GM18511 (cell line): ENCODE measurements around the gene PGBD4.
A peak's percentile ranks its signal among the peaks of the same experiment; 100 is the strongest.

ENCODE experiments used
- ATAC-seq: cut with Tn5 transposase; IDR thresholded peaks from one replicate; pipeline ENCODE4 v1.9.1; 2021; ENCODE audit warnings: mild to moderate bottlenecking, moderate library complexity; ENCODE audit not compliant: unreplicated experiment

The PGBD4 gene

DNA sequence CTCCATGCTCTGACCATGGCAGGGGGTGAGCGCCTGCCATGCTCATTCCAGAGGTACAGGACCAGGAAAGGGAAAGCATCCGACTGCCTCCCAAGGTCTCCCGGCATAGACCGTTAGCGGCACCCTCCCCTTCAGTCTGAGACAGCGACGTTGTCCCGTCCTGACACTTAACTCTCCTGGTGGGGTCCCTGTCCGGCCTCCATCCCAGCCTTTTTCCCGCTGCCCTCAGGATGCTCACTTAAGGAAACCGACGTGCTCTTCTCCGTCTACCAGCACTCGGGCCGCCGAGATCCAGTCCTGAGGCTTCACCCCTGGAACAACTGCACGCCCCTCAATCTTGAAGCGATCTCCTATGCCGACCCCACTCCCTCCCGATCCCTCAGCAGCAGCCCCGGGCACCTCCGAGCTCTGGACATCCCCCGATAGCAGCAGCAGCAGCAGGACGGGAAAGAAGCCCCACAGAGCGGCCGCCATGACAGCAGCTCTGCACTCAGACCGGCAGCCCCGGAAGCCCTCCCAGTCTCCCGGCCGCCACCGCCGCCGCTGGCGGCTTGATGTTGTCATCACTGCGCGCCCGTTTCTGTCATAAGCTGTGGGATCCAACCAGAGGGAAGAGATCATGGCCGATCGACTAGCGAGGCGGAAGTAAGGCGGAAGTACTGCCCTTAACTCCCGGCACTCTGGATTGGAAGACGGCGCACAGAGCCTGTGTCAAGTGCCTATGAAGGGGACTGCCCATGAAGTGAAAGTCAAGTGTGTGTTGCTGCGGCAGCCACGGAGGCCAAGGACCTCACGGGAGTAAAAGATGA, at the start of gene PGBD4, which contains the start of gene EMC7:
PGBD4 (plus strand) TSS at position 718 of the 809 bp plus-strand sequence. CDS start 449 bp downstream, outside the sequence.
EMC7 (minus strand) TSS at position 497 of the 809 bp plus-strand sequence; CDS start at position 474, 23 bp downstream.
- ATAC-seq = peak; percentile 98

DNA sequence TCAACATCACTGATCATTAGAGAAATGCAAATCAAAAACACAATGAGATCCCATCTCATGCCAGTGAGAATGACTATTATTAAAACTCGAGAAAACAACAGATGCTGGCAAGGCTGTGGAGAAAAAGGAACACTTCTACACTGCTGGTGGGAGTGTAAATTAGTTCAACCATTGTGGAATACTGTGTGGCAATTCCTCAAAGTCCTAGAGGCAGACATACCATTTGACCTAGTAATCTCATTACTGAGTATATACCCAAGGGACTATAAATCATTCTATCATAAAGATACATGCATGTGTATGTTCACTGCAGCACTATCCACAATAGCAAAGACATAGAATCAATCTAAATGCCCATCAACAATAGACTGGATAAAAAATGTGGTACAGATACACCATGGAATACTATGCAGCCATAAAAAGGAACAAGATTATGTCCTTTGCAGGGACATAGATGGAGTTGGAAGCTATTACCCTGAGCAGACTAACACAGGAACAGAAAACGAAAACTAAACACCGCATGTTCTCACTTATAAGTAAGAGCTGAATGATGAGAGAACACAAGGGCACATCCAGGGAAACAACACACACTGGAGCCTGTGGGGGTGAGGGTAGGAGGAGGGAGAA, 47.7 kb upstream of the PGBD4 start:
- no peak for ATAC-seq

- ATAC-seq = no peak
Measured at GRCh38 chr15:34055868-34056595, 45.9 kb upstream of the PGBD4 start.

DNA sequence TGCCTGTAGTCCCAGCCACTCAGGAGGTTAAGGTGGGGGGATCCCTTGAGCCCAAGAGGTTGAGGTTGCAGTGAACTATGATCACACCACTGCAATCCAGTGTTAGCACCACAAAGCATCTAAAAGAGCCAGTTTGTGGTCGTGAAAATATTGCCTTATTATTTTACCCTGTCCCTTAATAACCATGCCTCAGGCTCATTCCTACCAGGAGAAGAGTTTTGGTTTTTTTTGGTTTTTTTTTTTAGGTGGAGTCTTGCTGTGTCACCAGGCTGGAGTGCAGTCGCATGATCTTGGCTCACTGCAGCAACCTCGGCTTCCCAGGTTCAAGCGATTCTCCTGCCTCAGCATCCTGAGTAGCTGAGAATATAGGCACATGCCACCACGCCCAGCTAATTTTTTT, 45.0 kb upstream of the PGBD4 start:
- no peak for ATAC-seq

- no peak for ATAC-seq
Measured at GRCh38 chr15:34059476-34059875, 42.4 kb upstream of the PGBD4 start.

DNA sequence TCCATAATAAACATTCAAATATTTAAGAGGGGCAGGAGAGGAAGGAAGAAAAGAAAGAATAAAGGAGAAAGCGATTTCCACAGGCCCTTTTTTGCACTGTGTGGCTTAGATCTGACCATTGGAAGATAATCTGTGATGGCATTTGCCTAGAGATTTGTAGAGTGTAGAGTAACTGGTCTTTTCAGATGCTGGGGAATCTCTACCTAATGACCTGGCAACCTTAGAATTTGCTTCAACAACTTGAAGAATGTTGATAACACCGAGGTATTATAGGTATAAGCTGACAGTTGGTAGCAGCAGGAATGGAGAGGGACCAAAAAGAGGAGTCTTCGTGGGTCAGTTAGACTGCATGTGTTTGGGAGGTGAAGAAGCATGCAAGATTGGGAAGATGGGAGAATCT, 41.9 kb upstream of the PGBD4 start:
- no peak for ATAC-seq

DNA sequence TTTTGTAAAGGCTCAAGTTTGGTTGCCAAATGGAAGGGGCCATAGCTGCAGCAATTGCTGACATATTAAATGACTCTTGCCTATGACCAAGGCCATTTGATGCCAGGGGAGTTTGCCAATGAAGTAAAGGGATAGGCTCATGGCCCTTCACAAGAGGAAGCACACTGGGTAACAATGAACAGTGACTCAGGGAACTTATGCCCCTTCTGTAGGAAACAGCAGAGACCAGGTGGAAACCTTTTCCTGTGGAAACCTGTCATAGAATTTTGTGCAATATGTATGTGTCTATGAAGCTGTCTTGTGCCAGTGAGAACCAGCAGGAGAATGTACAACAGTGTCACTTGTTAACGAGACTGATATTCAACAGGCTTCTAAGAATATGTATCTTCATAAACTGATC, 37.4 kb upstream of the PGBD4 start:
- ATAC-seq = no peak

DNA sequence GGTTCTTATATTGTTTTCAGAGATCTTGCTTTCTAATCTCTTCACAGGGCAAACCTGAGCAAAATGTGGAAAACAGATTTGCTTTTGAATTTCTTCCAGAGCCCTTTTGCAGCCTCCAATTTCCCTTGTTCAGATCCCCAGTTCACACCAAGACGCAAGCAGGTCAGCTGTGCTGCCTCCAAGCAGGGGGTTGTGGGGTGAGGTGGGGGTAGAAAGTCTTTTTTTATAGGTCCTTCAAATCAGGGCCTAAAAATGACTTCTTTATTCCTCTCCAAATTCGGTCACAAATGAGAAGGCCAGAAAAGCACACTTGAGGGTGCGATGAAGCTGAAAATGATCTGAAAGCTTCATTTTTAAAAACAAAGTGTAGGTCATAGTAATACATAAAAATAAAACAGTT, 36.6 kb upstream of the PGBD4 start:
- no peak for ATAC-seq

DNA sequence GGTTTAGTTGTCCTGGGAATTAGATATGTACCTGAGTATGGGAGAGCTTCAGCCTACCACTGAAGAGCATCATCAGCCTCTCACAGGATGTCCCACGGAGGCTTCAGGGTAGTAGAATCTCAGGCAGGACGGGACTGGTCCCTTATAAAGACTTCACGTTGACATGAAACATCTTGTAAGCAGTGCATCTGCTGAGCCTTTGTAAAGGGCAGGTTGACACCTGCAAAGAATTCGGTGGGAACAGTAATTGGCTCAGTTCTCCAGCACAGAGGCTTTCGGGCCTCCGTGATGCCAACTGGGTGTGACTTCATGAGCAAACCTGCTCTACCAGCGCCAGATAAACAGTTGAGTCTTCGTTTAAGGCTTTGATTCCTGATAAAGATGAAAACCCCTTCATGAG, 35.9 kb upstream of the PGBD4 start:
- ATAC-seq = no peak

DNA sequence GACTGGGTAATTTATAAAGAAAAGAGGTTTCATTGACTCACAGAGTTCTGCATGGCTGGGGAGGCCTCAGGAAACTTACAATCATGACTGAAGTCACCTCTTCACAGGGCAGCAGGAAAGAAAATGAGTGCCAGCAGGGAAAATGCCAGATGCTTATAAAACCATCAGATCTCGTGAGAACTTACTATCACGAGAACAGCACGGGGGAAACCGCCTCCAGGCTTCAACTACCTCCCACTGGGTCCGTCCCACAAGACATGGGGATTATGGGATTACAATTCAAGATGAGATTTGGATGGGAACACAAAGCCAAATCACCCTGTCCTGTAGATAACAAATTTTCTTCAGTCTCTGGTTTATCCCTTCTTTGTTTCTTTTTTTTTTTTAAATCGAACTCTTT, 31.9 kb upstream of the PGBD4 start:
- ATAC-seq = no peak

GRCh38 chr15:34076785-34077184, 25.1 kb upstream of the PGBD4 start:
- no peak for ATAC-seq

DNA sequence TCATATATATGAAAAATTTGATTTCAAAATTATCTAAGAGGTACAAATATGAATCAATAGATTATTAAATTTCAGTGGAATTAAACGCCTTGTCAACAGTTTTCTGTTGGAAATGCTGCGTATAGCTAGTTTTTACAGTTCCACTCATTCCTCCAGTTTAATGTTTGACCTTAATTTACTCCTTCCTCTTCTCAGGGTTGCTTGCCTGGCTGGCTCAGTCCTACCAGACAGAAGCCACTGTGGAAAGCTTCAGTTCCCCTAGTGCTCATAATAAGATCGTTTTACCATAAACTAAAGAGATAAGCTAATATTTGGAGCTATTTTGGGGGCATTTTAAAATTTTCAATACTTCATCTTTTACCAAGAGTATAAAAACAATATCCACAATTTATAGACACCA, 23.0 kb upstream of the PGBD4 start:
- no peak for ATAC-seq

GRCh38 chr15:34079904-34080303, 22.0 kb upstream of the PGBD4 start:
- ATAC-seq = no peak

DNA sequence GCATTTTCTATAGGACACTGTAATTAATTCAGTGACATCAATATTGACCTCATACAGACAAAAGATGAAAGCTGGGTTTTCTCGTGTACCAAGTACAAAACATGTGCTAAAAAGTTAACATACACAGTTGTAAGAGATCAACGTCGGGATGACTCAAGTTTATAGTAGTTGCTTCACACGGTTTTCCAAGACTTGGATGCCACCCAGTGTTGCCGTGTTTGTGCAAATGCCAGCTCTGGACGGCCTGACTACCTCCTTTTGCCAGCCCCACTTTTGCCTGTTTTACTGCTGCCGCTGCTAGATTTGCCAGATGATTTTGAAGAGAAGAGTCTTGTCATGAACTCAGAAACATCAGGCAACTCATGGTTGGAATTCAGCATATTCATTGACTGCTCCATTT, 17.8 kb upstream of the PGBD4 start:
- no peak for ATAC-seq

DNA sequence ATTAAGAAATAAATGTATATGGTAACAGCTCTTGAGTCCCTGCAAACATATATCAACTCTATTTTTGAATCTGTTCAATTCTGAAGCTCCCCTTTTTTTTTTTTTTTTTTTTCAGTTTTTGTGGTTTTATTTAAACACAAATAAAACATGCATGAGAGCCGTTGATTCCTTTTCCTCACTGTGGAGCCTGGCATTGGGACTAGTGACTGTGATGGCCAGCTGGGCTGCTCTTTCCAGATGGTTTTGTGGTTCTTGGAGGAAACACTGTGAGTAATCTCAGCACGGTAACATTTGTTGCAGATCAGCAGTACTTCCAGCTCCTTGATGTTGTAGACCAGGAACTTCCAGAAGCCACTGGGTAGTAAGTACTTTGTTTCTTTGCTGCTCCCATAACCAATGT, 16.1 kb upstream of the PGBD4 start:
- no peak for ATAC-seq

DNA sequence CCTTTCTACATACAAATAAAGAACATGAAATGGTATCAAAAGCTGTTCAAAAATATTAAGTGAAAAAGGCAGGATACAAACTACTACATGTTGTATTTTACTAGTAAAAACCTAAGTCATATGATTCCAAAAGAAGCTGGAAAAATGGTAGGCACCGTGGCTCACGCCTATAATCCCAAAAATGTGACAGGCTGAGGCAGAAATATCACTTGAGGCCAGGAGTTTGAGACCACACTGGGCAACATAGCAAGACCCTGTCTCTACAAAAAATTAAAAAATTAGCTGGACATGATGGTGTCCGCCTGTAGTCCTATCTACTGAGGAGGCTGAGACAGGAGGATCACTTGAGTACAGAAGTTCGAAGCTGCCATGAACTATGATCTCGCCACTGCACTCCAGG, 2.0 kb upstream of the PGBD4 start:
- no peak for ATAC-seq

DNA sequence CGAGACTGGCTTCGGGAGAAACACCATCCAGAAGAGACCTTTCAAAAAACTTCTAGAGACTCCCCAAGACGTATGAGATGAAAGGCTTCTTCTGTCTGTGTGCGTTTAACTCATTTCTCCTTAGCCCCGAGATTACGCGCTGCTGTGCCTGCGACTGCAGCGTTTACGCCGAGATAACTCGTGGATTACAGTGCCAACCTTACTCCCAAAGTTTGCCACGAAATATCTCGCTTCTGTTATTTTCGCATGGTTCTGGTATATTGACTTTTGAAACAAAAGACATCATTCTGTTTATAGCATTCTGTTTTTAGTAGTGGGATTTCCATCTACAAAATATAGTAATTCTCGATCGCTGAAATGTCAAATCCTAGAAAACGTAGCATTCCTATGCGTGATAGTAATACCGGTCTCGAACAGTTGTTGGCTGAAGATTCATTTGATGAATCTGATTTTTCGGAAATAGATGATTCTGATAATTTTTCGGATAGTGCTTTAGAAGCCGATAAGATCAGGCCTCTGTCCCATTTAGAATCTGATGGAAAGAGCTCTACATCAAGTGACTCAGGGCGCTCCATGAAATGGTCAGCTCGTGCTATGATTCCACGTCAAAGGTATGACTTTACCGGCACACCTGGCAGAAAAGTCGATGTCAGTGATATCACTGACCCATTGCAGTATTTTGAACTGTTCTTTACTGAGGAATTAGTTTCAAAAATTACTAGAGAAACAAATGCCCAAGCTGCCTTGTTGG, 467 bp downstream of the PGBD4 start:
- peak; percentile 24 for ATAC-seq

DNA sequence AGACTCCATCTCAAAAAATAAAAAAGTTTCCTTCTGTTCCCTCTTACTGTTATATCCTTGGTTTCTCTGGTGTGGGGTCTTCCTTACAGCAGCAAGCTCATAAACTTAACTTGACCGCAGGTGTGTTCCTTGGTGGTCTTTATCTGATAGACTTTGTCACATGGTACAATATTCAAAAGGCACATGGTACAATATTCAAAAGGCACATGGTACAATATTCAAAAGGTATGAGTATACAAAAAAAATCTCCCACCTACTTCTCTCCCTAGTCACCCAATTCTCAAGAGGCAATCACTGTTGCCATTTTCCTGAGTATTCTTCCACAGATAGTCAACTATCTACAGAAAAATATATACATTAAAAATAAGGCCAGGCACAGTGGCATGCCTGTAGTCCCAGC, 4.5 kb downstream of the PGBD4 start:
- ATAC-seq = no peak

GRCh38 chr15:34107315-34107714, 5.4 kb downstream of the PGBD4 start:
- no peak for ATAC-seq

GRCh38 chr15:34109797-34110663, 8.1 kb downstream of the PGBD4 start:
- no peak for ATAC-seq
